ENCODE measurements around the gene SIN3A. TPM values are rescaled to one million over a fixed set of nuclear protein-coding genes. Genes with fewer than 3 reads are reported as not detected.

SIN3A gene
- total RNA-seq, 1 experiment from 2014 or later = 64.4 TPM

DNA sequence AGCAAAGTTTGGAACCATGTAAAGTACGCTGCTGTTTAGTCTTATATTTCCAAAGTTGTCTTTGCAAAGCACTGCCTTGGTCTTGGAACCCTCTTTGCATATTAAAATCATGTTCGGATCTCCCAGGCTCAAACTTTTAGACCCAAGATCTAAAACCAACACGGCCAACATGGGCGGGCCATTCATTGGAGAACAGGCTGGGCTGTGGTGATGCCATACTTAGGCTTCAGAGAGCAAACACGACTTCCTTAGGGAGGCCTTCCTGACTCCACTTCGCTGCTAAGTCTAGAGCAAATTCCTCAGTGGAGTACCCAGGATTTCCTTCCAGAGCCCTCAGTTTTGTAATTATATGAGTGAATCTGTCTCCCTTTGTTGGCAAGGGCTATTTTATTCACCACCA is 86.6 kb downstream of the SIN3A start:
- Histone ChIP-seq H3K27me3 (replicated peaks; ENCODE audit: control insufficient read depth, insufficient read depth, low read length) (no peaks in the 10 kb centered on the region), H3K9me3 (no peaks in the 10 kb centered on the region), H3K36me3 (ENCODE audit: control insufficient read depth, insufficient read depth, low read length) (no peaks in the 10 kb centered on the region), H3K4me1 (peaks cover 11% of the 10 kb centered on the region), H3K4me3 (ENCODE audit: low read depth, low read length) (no peak overlapping the region)
- H3K9me3 Mint-ChIP-seq (ENCODE audit: unreplicated experiment) = no peaks in the 10 kb centered on the region
- H3K27me3 Mint-ChIP-seq (ENCODE audit: insufficient read depth, unreplicated experiment) = no peaks in the 10 kb centered on the region
- peaks cover 10% of the 10 kb centered on the region for H3K4me1 Mint-ChIP-seq (ENCODE audit: low read depth, unreplicated experiment)
- H3K4me3 Mint-ChIP-seq (ENCODE audit: unreplicated experiment) = no peak overlapping the region
- BruUV-seq (replicated peaks) = no TSS peak
- CTCF ChIA-PET = no interaction called here
- DNase-seq = no peak
- intact Hi-C loops (cut with micrococcal nuclease; ENCODE audit: unreplicated experiment) = no loop called here
- POLR2A ChIA-PET = no interaction called here
- no peak overlapping the region for H3K27ac Mint-ChIP-seq (ENCODE audit: unreplicated experiment)
- TF ChIP-seq, protein P1, sequence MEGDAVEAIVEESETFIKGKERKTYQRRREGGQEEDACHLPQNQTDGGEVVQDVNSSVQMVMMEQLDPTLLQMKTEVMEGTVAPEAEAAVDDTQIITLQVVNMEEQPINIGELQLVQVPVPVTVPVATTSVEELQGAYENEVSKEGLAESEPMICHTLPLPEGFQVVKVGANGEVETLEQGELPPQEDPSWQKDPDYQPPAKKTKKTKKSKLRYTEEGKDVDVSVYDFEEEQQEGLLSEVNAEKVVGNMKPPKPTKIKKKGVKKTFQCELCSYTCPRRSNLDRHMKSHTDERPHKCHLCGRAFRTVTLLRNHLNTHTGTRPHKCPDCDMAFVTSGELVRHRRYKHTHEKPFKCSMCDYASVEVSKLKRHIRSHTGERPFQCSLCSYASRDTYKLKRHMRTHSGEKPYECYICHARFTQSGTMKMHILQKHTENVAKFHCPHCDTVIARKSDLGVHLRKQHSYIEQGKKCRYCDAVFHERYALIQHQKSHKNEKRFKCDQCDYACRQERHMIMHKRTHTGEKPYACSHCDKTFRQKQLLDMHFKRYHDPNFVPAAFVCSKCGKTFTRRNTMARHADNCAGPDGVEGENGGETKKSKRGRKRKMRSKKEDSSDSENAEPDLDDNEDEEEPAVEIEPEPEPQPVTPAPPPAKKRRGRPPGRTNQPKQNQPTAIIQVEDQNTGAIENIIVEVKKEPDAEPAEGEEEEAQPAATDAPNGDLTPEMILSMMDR (IDR thresholded peaks at IDR 0.05; ENCODE audit: insufficient read depth in 1 of 2, low read depth in 1 of 2, low read length in 1 of 2, severe bottlenecking in 1 of 2, unreplicated experiment in 1 of 2) = no peak
- peaks cover 36% of the 10 kb centered on the region for H3K36me3 Mint-ChIP-seq (ENCODE audit: insufficient read depth, unreplicated experiment)

DNA sequence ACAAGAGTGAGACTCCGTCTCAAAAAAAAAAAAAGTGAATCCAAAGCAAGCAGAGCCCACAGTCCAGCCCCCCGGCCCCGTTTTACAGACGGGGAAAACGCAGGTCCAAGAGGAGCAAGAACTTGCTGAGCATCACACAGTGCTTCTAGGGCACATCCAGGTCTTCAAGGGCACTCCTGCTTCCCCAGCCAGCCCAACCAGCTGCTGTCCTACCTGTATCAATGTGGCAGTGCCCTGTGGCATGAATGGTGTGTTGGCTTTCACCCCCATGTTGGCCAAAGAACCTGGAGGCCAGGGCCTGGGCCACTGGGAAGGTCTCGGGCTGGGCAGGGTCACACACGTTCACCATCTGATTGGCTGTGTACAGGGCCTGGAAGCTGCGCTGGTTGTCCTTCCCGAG is 87.7 kb downstream of the SIN3A start:
- H3K27ac Mint-ChIP-seq (ENCODE audit: unreplicated experiment) = no peak overlapping the region
- Histone ChIP-seq H3K4me3 (ENCODE audit: low read depth, low read length) (no peak overlapping the region), H3K36me3 (ENCODE audit: control insufficient read depth, insufficient read depth, low read length) (no peaks in the 10 kb centered on the region), H3K4me1 (peaks cover 4% of the 10 kb centered on the region; the same call in 1 of the 2 replicates), H3K27me3 (replicated peaks; ENCODE audit: control insufficient read depth, insufficient read depth, low read length) (no peaks in the 10 kb centered on the region), H3K9me3 (no peaks in the 10 kb centered on the region)
- H3K9me3 Mint-ChIP-seq (ENCODE audit: unreplicated experiment) = no peaks in the 10 kb centered on the region
- TF ChIP-seq, protein P1 (IDR thresholded peaks at IDR 0.05; ENCODE audit: insufficient read depth in 1 of 2, low read depth in 1 of 2, low read length in 1 of 2, severe bottlenecking in 1 of 2, unreplicated experiment in 1 of 2) = no peak
- no TSS peak for BruUV-seq (replicated peaks)
- intact Hi-C loops (cut with micrococcal nuclease; ENCODE audit: unreplicated experiment) = no loop called here
- H3K4me3 Mint-ChIP-seq (ENCODE audit: unreplicated experiment) = no peak overlapping the region
- no peaks in the 10 kb centered on the region for H3K27me3 Mint-ChIP-seq (ENCODE audit: insufficient read depth, unreplicated experiment)
- CTCF ChIA-PET = no interaction called here
- H3K36me3 Mint-ChIP-seq (ENCODE audit: insufficient read depth, unreplicated experiment) = peaks cover 26% of the 10 kb centered on the region
- DNase-seq = no peak
- H3K4me1 Mint-ChIP-seq (ENCODE audit: low read depth, unreplicated experiment) = no peaks in the 10 kb centered on the region
- POLR2A ChIA-PET = no interaction called here

DNA sequence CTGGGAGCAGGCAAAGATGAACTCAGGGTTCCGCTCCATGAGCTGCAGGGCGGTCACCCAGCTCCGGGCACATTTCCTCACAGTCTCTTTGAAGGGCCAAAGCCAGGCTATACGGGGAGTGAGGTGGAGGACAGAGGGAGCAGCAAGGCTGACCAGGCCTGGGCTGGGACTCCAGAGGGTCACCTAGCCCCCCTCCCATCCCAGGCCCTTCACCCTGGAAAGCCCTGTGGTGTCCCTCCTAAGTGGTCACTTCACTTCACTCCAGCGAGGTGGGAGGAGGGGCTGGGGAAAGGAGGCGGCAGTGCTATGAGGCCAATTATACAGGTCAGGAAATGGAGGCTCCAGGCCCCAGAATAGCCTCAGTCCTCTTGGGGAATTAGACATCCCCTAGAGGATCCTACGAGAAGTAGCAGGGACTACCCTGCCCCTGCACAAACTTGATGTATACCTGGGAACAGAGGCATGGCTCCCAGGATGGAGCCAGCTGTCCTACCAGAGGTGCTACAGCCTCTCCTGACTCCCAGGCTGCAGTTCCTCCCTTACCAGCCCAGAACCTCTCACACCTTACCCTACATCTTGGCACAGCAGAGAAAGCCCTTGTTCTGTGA is 88.7 kb downstream of the SIN3A start:
- no peak overlapping the region for H3K4me3 Mint-ChIP-seq (ENCODE audit: unreplicated experiment)
- H3K9me3 ChIP-seq = no peaks in the 10 kb centered on the region
- ChIA-PET CTCF (interaction anchor here (0.5 kb wide), 1 partner anchor 356 kb away, joined by 7 read pairs; no protein-coding TSS in a partner anchor), POLR2A (interaction anchor here (0.5 kb wide), 1 partner anchor 200 kb away, joined by 3 read pairs; no protein-coding TSS in a partner anchor)
- H3K27me3 ChIP-seq (replicated peaks; ENCODE audit: control insufficient read depth, insufficient read depth, low read length) = no peaks in the 10 kb centered on the region
- no peak for DNase-seq
- H3K27me3 Mint-ChIP-seq (ENCODE audit: insufficient read depth, unreplicated experiment) = no peaks in the 10 kb centered on the region
- no peak overlapping the region for H3K4me3 ChIP-seq (ENCODE audit: low read depth, low read length)
- H3K27ac Mint-ChIP-seq (ENCODE audit: unreplicated experiment) = no peak overlapping the region
- intact Hi-C loops (cut with micrococcal nuclease; ENCODE audit: unreplicated experiment) = no loop called here
- no peaks in the 10 kb centered on the region for H3K36me3 ChIP-seq (ENCODE audit: control insufficient read depth, insufficient read depth, low read length)
- H3K9me3 Mint-ChIP-seq (ENCODE audit: unreplicated experiment) = no peaks in the 10 kb centered on the region
- H3K4me1 Mint-ChIP-seq (ENCODE audit: low read depth, unreplicated experiment) = no peaks in the 10 kb centered on the region
- TF ChIP-seq, protein P1 (IDR thresholded peaks at IDR 0.05; ENCODE audit: insufficient read depth in 1 of 2, low read depth in 1 of 2, low read length in 1 of 2, severe bottlenecking in 1 of 2, unreplicated experiment in 1 of 2) = no peak
- BruUV-seq (replicated peaks) = no TSS peak
- H3K4me1 ChIP-seq = peaks cover 4% of the 10 kb centered on the region; the same call in 1 of the 2 replicates
- H3K36me3 Mint-ChIP-seq (ENCODE audit: insufficient read depth, unreplicated experiment) = peaks cover 16% of the 10 kb centered on the region
